ENCODE data around the gene EML4. TPM values are rescaled to one million over a fixed set of nuclear protein-coding genes. Genes with fewer than 3 reads are reported as not detected.
"Not testable (repeated sequence)": the region's sequence is repeated elsewhere in the genome, so short reads cannot be mapped to it uniquely, and the experiment has no call there.

Gene EML4
- total and polyA plus RNA-seq, 9 of the 15 experiments (the other 6 are each of a cell fraction or from before 2014, with no cell fraction given) = 14.7 to 48.3 (median 36.5) TPM

DNA sequence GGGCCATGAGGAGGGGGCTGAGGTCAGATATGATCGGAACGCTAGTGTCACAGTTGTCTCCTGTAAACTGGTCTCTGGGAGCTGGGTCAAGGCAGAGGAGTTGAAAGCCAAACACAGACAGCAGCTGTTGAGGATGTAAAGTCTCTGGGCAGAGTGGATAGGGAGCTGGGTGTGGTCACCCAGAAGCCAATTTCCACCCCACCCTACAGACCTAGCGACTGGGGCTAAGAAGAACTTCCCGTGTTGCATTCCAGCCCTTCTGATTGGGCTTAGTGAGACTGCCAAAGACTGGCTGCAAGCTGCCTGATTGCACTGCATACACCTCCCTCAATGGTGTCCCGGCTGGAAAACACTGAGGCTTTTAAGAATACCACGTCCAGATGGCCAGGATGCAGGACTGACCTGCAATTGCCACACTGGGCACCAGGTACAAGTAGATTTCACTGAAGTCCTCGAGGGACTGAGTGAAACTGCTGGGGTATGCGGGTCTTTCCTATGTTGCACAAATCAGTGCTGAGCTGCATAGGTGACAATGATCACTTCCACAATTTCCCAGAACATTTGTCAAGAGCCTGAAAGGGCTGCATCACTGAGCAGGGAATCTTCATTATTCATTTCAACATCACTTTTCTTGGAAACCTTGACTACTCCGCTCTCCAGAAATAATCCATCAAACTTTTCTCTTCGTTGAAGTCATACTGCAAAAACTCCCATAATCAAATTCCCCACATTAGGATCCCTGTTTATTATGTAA, 43.1 kb upstream of the EML4 start (continued):
- TF ChIP-seq CTBP1 (IDR thresholded peaks at IDR 0.05; ENCODE audit: borderline replicate concordance) = peak; percentile 61; the same call in 1 of the 2 replicates

DNA sequence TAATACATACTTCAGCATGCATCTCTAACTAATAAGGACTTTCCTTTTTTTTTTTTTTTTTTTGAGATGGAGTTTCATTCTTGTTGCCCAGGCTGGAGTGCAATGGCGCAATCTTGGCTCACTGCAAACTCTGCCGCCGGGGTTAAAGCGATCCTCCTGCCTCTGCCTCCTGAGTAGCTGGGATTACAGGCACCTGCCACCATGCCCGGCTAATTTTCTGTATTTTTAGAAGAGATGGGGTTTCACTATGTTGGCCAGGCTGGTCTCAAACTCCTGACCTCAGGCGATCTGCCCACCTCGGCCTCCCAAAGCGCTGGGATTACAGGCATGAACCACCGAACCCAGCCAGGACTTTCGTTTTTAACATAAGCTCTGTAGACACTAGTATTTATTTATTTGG, 42.3 kb upstream of the EML4 start:
- FAIRE-seq; ATAC-seq; DNase-seq (ENCODE audit: extremely low read depth in 1 of 4, low spot score in 3 of 4); H3K79me2 ChIP-seq (ENCODE audit: control insufficient read depth, insufficient read depth, low read length); H3K9me1 ChIP-seq (ENCODE audit: control insufficient read depth, insufficient read depth, low read length); in situ Hi-C loops (cut with MboI); H3K4me2 ChIP-seq (ENCODE audit: insufficient read depth, low read length); H3K27ac ChIP-seq (ENCODE audit: extremely low read depth, low read depth, low read length); POLR2A ChIA-PET; intact Hi-C loops (cut with micrococcal nuclease); H3K4me3 ChIP-seq; H2AFZ ChIP-seq (ENCODE audit: low read depth, low read length); H3K9ac ChIP-seq (ENCODE audit: insufficient read depth in 1 of 2, low read depth in 2 of 2, low read length in 2 of 2); BruUV-seq (replicated peaks); H3K9me3 ChIP-seq (replicated peaks; ENCODE audit: control insufficient read depth, insufficient read depth, low read depth, low read length); CTCF ChIA-PET (ENCODE audit: low intra/inter-chr PET ratio); H4K20me1 ChIP-seq (replicated peaks; ENCODE audit: control insufficient read depth, insufficient read depth, low read length); H3K4me1 ChIP-seq (replicated peaks in 1 of 2; ENCODE audit: control insufficient read depth in 2 of 2, insufficient read depth in 2 of 2, low read length in 2 of 2); H3K36me3 ChIP-seq (ENCODE audit: control insufficient read depth, insufficient read depth, low read length): not testable (repeated sequence)
- H3K27me3 ChIP-seq (ENCODE audit: control insufficient read depth in 2 of 2, insufficient read depth in 2 of 2, low read length in 2 of 2) = peaks cover 13 to 23% of the 10 kb centered on the region in 2 experiments; a peak in 3 of 5 replicates
- 22% methylated on average over 9 of the region's 10 CpGs for WGBS (ENCODE audit: insufficient coverage, low coverage, missing lambda C conversion rate)
